ENCODE measurements around the gene PITRM1.
"Not testable (repeated sequence)": the region's sequence is repeated elsewhere in the genome, so short reads cannot be mapped to it uniquely, and the experiment has no call there.

The PITRM1 gene, protein sequence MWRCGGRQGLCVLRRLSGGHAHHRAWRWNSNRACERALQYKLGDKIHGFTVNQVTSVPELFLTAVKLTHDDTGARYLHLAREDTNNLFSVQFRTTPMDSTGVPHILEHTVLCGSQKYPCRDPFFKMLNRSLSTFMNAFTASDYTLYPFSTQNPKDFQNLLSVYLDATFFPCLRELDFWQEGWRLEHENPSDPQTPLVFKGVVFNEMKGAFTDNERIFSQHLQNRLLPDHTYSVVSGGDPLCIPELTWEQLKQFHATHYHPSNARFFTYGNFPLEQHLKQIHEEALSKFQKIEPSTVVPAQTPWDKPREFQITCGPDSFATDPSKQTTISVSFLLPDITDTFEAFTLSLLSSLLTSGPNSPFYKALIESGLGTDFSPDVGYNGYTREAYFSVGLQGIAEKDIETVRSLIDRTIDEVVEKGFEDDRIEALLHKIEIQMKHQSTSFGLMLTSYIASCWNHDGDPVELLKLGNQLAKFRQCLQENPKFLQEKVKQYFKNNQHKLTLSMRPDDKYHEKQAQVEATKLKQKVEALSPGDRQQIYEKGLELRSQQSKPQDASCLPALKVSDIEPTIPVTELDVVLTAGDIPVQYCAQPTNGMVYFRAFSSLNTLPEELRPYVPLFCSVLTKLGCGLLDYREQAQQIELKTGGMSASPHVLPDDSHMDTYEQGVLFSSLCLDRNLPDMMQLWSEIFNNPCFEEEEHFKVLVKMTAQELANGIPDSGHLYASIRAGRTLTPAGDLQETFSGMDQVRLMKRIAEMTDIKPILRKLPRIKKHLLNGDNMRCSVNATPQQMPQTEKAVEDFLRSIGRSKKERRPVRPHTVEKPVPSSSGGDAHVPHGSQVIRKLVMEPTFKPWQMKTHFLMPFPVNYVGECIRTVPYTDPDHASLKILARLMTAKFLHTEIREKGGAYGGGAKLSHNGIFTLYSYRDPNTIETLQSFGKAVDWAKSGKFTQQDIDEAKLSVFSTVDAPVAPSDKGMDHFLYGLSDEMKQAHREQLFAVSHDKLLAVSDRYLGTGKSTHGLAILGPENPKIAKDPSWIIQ

DNA sequence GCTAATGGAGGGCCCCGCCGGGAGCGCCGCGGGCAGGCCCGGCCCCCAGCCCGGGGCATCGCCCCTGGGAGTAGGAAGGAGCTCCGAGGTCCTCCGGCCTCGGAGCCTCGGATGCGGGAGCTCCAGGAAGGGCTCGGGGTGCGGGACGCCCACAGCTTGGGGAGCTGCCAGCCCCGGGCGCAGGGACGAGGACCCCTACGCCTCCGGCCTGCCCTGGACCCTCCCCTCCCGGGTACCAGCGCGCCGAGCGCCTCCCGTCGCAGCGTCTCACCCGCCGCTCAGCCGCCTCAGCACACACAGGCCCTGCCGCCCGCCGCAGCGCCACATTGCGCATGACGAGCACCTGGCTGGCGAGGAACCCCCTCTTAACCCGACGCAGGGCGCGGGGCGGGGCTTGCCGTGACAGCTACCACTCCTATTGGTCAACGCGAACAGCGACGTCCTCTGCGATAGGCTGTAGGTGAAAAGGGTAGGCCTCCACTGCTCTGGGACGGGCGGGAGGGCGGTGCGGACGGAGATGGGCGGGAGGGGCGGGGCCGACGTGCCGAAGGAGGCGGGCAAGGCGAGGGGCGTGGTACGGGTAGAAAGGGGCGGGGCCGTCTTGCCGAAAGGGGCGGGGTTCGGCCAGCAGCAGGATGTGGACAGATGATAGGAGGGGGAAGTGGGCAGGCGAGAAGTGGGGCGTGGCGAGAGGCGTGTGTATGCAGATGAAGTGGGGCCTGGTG is at the start of gene PITRM1:
Gene PITRM1, minus strand, starts transcription at position 337 of the 725 bp plus-strand sequence. Its CDS starts 10 bp downstream, at position 327.
- DNase-seq (ENCODE audit: extremely low read depth in 1 of 2, low read depth in 1 of 2), result peak; percentile 95 to 96

DNA sequence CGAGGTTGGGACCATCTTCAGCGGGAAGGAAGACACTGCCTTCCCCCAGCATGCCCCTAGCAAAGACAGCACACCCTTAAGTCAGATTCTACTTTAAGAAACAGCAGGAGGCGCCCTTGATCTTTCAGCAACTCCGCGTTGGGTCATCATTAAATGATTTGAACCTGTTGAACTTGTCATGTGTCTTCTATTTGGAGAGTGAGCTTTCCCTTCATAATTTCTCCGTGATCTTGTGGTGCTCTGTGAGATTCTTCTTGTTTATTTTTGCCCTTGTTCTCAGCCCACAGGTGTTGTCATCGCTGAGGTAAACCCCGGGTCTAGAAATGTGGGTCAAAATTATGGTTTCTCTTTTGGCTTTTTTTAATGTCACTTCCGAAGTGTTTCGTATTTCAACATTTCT is 49.5 kb upstream of the PITRM1 start:
- DNase-seq (ENCODE audit: extremely low read depth in 1 of 2, low read depth in 1 of 2), result no peak

DNA sequence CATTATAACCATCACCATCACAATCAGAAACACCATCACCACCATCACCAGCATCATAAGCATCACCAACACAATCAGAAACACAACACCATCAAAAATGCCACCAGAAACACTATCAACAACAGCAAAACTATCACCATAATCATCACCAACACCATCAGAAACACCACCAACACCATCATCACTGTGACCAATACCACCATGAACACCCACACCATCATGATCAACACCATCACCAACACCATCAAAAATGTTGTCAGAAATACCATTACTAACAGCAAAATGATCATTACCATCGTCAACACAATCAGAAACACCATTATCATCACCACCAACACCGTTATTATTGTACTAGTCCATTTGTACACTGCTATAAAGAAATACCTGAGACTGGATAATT is 49.0 kb upstream of the PITRM1 start:
- not testable (repeated sequence) for DNase-seq (ENCODE audit: extremely low read depth in 1 of 2, low read depth in 1 of 2)

DNA sequence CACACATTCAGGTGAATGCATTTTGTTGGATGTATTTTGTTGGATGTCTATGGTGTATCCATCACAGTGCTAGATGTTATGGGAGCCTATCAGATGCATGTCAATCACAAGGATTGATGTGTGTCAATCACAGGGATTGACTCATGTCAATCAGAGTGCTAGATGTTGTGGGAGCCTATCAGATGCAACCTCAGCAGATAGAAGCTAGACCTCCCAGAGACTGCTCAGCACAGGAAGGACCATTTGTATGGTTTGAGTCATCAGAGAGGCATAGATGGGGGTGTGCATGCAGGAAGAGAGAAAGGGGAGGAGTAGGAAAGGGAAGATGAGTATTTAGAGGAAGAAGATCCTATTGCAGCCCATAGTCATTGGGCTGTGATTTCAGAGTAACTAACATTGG is 48.3 kb upstream of the PITRM1 start:
- DNase-seq (ENCODE audit: extremely low read depth in 1 of 2, low read depth in 1 of 2), result no peak

DNA sequence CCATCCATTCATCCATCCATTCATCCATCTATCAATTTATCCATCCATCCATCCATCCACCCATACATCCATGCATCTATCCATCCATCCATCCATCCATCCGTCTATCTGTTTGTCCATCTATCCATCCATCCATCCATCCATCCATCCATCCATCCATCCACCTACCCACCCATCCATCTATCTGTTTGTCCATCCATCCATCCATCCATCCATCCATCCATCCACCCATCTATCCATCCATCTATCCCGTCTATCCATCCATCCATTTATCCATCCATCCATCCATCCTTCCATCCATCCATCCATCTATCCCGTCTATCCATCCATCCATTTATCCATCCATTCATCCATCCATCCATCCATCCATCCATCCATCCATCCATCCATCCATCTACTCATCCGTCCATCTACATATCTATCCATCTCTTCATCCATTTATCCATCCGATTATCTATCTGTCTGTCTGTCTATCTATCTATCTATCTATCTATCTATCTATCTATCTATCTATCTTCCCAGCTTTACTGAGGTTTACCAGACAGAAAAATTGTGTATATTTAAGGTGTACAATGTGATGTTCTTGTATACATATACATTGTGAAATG is 46.5 kb upstream of the PITRM1 start:
- DNase-seq (ENCODE audit: extremely low read depth in 1 of 2, low read depth in 1 of 2), result not testable (repeated sequence)

DNA sequence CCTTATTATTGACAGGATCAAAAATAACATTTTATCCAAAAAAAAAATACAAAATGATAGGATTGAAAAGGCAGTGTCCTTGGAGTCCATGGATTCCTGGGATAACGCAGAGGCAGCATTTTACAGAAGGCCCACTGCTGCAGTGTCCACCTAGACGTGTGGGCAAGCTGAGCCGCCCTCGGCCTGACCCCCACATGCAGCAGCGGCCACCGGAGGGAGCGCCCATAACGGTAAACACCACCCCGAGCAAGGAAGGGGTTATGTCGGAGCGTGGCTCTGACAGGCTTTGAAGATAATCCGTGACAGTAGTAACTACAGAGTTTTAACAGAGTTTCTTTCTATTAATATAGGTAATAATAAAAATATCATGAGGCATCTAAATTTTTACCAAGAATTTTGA is 45.3 kb upstream of the PITRM1 start:
- no peak for DNase-seq (ENCODE audit: extremely low read depth in 1 of 2, low read depth in 1 of 2)

DNA sequence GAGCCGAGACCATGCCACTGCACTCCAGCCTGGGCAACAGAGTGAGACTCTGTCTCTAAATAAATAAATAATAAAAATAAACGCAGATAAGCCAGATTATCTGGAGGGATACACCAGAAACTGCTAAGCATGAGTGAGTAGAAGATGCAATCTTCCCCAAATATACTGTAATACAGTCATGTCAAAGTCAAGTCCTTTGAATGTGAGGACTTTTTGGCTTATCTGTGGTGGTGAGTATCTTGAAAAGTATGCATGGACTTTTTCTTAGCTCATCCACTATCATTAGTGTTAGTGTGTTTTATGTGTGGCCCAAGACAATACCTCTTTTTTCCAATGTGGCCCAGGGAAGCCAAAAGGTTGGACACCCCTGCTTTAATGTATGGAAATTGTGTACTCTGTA is 44.7 kb upstream of the PITRM1 start:
- no peak for DNase-seq (ENCODE audit: extremely low read depth in 1 of 2, low read depth in 1 of 2)

DNA sequence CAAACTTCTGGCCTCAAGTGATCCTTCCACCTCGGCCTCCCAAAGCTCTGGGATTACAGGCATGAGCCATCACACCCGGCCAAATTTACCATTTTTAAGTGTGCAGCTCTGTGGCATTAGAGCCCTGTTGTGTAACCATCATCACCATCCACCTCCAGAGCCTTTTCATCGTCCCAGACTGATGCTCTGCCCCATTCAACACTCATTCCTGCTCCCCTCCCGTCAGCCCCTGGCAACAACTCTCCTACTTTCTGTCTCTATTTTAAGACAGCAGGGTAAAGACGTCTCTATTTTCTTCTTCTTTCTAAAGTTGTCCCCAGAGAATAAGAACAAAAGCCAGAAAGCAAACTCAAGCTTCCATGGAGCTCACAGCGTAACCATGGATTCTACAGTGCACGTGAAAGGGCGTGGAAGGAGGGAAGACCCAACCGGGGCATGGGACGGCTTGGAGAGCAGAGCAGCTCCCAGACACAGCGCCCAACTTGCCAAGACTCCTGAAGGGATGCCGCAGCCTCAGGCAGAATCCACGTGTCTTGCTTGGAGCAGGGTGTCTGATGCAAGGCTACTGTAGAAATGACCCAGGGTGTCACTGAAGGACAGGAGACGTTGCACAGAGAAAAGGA is 42.7 kb upstream of the PITRM1 start:
- DNase-seq (ENCODE audit: extremely low read depth in 1 of 2, low read depth in 1 of 2), result no peak

DNA sequence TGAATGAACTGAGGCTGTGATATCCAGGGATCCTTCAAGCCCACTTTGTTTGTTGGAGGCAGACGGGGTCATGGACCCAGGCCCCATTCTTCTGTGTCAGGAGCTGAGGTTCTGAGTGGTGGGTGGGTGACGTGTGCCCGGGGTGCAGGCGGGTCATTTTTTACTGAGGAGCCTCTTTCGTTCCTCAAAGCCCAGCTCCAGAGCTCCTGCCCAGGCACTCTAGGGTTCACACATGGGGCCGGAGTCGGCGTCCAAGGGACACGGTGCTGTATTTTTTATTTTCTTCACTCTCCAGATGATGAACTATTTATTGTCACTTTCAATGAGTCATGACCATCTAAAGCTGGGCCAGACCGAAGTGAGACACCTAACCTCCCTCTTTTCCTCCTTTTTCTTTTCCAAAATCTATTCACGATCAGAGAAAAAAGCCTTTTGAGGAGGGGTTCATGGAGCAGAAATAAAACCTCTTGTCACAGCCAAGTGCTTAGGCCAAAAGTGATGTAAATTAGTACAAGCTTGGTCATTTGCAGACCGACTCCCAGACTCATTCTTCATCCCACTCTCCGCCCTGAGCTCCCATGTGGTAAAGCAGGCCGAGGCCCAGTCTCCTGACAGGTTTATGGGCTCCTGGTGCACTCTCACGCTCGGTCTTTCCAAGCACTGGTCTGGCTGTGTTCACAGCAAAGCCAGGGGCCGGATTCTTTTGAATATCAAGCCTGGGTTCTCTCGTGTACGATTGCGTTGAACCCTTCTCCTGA is 41.4 kb upstream of the PITRM1 start:
- no peak for DNase-seq (ENCODE audit: extremely low read depth in 1 of 2, low read depth in 1 of 2)

DNA sequence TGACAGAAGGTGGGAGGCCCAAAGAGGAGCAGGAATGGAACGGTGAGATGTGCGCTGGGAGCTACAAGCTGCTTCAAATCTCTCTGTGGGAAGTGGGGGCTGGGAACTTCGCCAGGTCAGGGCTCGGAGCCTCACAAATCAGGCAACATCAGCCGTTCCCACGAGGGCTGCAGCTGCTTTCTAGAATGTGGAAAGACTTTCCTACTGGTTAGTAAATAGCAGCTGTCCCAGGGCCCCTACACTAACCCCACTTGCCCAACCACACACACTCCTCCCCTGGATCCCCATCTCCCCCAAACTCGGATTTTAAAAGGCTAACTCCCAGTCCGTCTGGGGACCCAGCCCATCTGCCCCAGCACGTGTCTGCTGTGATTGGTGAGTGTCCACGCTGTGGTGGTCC is 40.6 kb upstream of the PITRM1 start:
- DNase-seq (ENCODE audit: extremely low read depth in 1 of 2, low read depth in 1 of 2), result no peak

DNA sequence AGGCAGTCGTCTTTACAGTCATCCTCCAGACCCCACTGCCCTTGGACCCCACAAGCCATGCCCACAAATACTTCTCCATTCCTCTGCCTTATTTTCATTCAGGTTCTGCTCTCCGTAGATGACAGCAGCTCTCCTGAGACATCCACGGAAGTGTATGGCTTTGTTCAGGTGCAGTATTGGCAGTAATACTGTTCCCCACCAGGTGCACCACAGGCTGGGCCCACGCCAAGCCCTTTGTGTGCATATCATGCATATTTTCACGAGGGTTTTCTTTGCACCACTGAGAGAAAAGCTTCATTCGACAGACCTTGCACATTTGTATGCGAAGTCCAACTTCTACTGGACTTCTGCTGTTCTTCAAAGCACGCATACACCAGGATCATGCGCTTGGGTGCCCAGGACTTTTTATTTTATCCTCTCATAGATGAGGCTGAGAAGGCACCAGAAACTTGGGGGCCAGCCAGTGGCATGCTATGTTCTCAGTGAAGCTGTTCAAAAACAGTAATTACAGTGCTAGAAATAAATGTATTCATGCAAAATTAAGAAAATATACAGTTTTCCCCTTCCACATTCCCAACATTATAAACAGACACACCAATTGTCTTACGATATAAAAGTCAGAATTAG is 37.8 kb upstream of the PITRM1 start:
- no peak for DNase-seq (ENCODE audit: extremely low read depth in 1 of 2, low read depth in 1 of 2)

DNA sequence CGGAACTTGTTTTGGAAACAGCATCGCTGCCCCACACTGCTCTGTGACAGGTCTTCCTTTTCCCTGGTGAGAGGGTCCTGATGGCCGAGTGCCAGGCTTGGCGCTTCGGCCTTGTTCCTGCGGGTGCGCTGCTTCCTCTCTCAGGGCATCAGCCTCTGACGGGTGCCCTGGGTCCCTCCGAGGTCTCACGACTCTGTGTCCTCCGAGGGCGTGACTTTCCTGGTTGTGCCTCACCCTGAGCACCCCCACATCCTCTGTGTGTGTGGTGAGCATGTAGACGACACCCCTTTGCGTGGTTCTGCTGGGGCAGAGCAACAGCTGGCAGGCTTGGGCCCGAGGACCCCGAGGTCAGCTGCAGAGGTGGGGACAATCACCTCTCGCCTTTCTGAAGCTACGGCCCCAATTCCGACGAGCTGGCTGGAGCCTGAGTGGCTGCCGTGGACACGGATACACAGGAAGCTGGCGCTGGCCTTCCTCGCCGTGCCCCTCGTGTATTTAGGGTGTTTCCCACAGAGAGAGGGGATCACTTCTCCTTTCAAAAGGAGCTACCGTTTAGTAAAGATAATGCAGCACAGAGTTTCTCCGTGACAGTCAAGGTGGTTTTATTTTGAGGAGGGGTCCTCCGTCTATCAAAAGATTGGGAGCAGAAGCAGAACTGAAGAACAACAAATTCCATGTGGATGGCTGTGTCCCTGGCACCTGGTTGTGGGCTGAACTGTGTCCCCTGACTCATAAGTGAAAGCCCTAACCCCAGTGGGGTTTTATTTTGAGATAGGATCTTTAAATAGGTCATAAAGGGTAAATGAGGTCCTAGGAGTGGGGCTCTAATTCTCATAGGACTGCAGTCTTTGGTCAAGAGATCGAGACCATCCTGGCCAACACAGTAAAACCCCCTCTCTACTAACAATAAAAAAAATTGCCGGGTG is 36.2 kb upstream of the PITRM1 start:
- DNase-seq (ENCODE audit: extremely low read depth in 1 of 2, low read depth in 1 of 2), result no peak

DNA sequence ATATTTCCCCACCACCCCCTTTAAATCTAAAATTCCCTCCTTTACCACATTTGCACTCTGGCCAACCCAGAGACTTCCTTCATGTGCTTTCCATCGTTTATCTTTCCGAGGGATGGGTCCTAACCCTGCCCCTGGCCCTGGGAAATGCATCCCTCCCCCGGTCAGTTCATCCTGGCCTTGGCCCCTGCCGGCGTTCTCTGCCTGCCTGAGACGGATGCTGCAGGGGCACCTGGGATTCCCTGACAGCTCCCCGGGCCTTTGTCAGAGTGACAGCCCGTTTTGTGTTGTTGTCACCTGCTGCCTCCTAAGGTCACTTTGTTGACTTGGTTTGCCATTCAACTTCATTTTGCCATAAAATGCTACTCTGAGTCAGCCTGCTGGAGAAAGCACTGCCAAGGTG is 34.8 kb upstream of the PITRM1 start:
- DNase-seq (ENCODE audit: extremely low read depth in 1 of 2, low read depth in 1 of 2), result no peak

DNA sequence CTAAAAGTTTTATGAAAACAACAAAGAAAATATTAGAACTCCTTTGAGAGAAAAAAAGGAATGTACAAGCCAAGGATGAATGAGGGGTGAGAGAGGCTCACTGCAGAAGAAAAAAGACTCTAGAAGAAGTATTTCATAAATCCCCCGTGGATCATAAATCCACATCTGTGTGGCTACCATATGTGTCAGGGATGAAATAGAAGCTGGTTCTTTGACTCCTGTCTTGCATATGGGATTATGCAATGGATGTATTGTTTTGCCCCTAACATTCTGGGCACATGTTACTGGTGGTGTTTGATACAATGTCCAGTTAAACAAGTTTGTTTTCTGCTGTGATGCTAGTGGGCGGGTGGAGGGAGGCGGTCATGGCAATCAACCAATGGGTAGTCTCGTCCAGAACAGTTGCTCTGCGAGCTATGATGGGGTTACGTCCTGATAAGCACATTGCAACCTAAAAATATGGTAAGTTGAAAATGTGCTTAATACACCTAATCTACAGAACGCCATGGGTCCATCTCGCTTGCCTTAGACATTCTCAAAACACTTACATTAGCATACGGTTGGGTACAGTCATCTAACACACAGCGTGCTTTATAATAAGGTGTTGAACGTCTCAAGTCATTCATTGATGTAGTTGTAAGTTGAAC is 34.1 kb upstream of the PITRM1 start:
- no peak for DNase-seq (ENCODE audit: extremely low read depth in 1 of 2, low read depth in 1 of 2)

DNA sequence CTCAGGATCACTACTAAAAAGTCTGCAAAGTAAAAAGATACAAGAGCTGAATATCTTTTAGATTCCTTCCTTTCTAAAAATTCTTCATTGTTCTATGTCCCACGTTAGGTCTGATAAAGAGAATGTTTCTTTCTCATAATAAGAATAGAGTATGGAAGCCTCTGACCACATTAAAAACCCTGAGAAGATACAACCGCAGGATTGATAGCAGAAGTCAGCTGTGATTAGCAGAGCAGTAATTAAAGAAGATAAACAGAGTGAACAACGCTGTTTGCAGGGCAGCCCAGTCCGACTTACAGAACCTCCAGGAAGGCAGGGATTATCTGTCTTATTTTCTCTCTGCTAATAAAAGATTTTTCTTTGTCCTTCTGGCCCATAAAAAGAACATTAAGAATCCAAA is 31.4 kb upstream of the PITRM1 start:
- DNase-seq (ENCODE audit: extremely low read depth in 1 of 2, low read depth in 1 of 2), result no peak

DNA sequence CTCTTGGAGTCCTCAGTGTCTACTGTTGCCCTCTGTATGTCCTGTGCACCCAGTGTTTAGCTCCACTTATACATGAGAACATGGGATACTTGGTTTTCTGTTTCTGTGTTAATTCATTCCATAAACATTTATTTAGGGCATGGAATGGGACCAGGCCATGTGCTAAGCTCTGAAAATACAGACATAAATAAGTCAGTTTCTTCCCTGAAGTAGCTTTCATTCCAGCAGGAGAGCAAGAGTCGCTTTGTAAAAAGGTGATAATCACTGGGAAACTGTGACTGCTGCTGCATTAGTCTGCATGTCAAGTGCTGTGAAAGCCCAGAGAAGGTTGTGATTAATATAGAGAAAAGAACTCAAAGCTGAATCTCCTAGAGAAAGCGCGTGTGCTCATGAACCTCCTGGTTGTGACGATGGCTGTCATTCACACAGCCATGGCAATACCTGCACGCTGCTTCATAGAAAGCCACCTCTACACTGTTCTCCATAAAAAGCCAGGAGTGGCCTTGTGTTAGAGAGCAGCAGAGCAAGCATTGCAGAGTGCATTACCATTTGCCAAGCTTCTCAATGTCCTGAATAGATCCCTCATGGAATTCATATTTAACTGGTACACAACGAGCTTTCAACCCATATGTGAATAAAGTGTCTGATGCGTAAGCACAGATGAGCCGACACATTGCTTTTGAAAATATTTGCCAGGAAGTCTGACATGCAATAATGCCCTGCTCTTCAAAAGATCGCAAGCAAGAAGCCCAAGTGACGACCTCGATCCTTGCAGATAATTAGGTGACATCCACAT is 30.6 kb upstream of the PITRM1 start:
- no peak for DNase-seq (ENCODE audit: extremely low read depth in 1 of 2, low read depth in 1 of 2)

DNA sequence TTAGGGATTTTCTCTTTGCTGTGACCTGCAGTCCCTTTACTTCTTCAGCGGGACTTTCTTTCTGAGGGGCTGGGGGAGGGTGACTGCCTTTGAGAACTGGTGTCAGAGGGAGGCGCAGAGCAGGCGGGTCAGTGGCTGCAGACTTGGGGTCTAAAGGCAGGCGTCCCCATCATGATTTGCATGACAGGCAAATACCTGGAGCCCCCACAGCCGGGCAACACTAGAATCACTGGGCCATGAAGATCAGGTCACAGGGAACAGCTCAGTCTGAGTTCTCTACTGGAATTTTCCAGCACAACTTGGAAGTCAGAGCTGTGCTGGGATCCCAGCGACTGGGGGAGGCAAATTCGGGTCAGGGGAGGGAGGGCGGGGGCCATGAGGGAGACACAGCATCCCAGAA is 29.2 kb upstream of the PITRM1 start:
- no peak for DNase-seq (ENCODE audit: extremely low read depth in 1 of 2, low read depth in 1 of 2)

Measured in activated CD8-positive, alpha-beta memory T cell treated with anti-CD3 and anti-CD28 coated beads for 1 hour (primary cell).